ENCODE measurements around the gene KRT82. TPM values are rescaled to one million over a fixed set of nuclear protein-coding genes. Genes with fewer than 3 reads are reported as not detected.

KRT82 gene
- total RNA-seq, 4 donors from 2014 or later = 1.3 to 40.7 (median 7.6) TPM

GRCh38 chr12:52356031-52356761 is 49.9 kb downstream of the KRT82 start:
- TF ChIP-seq EP300 (IDR thresholded peaks at IDR 0.05) (no peak), POLR2A (IDR thresholded peaks at IDR 0.05) (no peak), POLR2AphosphoS5 (IDR thresholded peaks at IDR 0.05) (no peak), CTCF (IDR thresholded peaks at IDR 0.05) (no peak)
- Histone ChIP-seq H3K27me3 (peaks cover 4% of the 10 kb centered on the region), H3K27ac (no peak overlapping the region), H3K36me3 (no peaks in the 10 kb centered on the region), H3K9me3 (no peaks in the 10 kb centered on the region), H3K4me3 (no peak overlapping the region), H3K4me1 (peaks cover 19% of the 10 kb centered on the region)
- peak in 1 of 2 donors; percentile 66 for DNase-seq (ENCODE audit: low spot score in 2 of 2)
- 89% methylated on average over 29 of the region's 56 CpGs for WGBS

GRCh38 chr12:52355176-52355575 is 51.0 kb downstream of the KRT82 start:
- peak in 1 of 2 donors; percentile 43 for DNase-seq (ENCODE audit: low spot score in 2 of 2)
- Histone ChIP-seq H3K4me3 (no peak overlapping the region), H3K27ac (no peak overlapping the region), H3K27me3 (peaks cover 4% of the 10 kb centered on the region), H3K36me3 (no peaks in the 10 kb centered on the region), H3K9me3 (no peaks in the 10 kb centered on the region), H3K4me1 (peaks cover 11% of the 10 kb centered on the region)
- no peak for TF ChIP-seq CTCF (IDR thresholded peaks at IDR 0.05)
- TF ChIP-seq EP300 (IDR thresholded peaks at IDR 0.05) = no peak
- TF ChIP-seq POLR2AphosphoS5 (IDR thresholded peaks at IDR 0.05) = no peak
- no peak for TF ChIP-seq POLR2A (IDR thresholded peaks at IDR 0.05)
- WGBS = 83% methylated on average over 8 of the region's 8 CpGs

- 17% methylated on average over 5 of the region's 5 CpGs for WGBS
- Histone ChIP-seq H3K4me1 (peaks cover 11% of the 10 kb centered on the region), H3K27me3 (peaks cover 4% of the 10 kb centered on the region)
Observed at GRCh38 chr12:52354200-52354599, 51.9 kb downstream of the KRT82 start.

GRCh38 chr12:52353766-52354165 is 52.4 kb downstream of the KRT82 start:
- Histone ChIP-seq H3K4me3 (no peak overlapping the region), H3K27ac (no peak overlapping the region), H3K4me1 (peaks cover 11% of the 10 kb centered on the region), H3K9me3 (no peaks in the 10 kb centered on the region), H3K36me3 (no peaks in the 10 kb centered on the region), H3K27me3 (peaks cover 4% of the 10 kb centered on the region)
- TF ChIP-seq POLR2AphosphoS5 (IDR thresholded peaks at IDR 0.05) (no peak), CTCF (IDR thresholded peaks at IDR 0.05) (no peak), EP300 (IDR thresholded peaks at IDR 0.05) (no peak), POLR2A (IDR thresholded peaks at IDR 0.05) (no peak)
- WGBS = 66% methylated on average over 3 of the region's 3 CpGs
- DNase-seq (ENCODE audit: low spot score in 2 of 2) = peak in 1 of 2 donors; percentile 37

More at GRCh38 chr12:52354200-52354599, 51.9 kb downstream of the KRT82 start:
- peak in 1 of 2 donors; percentile 62 for DNase-seq (ENCODE audit: low spot score in 2 of 2)
- Histone ChIP-seq H3K27ac (no peak overlapping the region), H3K36me3 (no peaks in the 10 kb centered on the region), H3K9me3 (no peaks in the 10 kb centered on the region), H3K4me3 (no peak overlapping the region)
- TF ChIP-seq POLR2A (IDR thresholded peaks at IDR 0.05) (no peak), EP300 (IDR thresholded peaks at IDR 0.05) (no peak), CTCF (IDR thresholded peaks at IDR 0.05) (no peak), POLR2AphosphoS5 (IDR thresholded peaks at IDR 0.05) (no peak)

- Histone ChIP-seq H3K36me3 (no peaks in the 10 kb centered on the region), H3K27me3 (peaks cover 4% of the 10 kb centered on the region), H3K27ac (no peak overlapping the region), H3K9me3 (no peaks in the 10 kb centered on the region), H3K4me3 (no peak overlapping the region), H3K4me1 (peaks cover 11% of the 10 kb centered on the region)
- TF ChIP-seq CTCF (IDR thresholded peaks at IDR 0.05) = no peak
- TF ChIP-seq POLR2AphosphoS5 (IDR thresholded peaks at IDR 0.05) = no peak
- no peak for TF ChIP-seq EP300 (IDR thresholded peaks at IDR 0.05)
- TF ChIP-seq POLR2A (IDR thresholded peaks at IDR 0.05) = no peak
- DNase-seq (ENCODE audit: low spot score in 2 of 2) = peak in 1 of 2 donors; percentile 20
- 83% methylated on average over 2 of the region's 2 CpGs for WGBS
Observed at GRCh38 chr12:52352951-52353350, 53.2 kb downstream of the KRT82 start.

Data from suprapubic skin (tissue), 4 donors.